CD4-positive, alpha-beta T cell treated with Interferon gamma for 1 hour (primary cell): Measurements from ENCODE around the gene SIVA1.

ENCODE experiments used
- DNase-seq: peaks from one replicate; pipeline ENCODE4 v3.0.0-alpha.2; 2020

The SIVA1 gene

DNA sequence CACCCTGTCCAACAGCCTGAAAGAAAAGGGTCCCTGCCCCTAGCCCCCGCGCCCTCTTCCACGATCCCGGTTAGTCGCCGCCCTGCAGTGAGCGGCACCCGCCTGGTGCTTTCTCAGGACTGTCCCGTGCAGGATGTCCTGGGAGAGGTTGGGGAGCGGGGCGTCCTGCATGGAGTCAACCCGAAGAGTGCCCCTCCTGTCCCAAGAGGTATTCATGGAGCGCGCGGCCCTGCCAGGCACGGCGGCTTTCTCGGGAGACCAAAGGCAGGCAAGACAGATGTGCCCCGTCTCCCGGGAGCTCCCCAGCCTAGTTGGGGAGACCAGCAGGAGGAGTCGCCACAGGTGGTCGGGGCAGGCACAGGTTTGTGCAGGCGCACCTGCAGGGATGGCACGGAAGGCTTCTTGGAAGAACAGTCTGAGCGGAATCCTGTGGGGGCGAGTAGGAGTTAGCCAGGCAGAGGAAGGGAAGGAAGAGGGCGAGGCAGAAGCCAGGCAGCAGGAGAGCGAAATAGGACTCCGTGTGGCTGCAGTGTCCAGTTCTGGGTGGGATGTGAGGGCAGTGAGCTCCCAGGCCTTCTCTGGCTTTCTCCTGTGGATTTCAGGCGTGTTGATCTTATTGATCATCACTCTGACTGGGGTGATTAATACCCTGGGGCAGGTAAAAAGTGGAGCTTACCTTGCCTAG is 723 bp downstream of the SIVA1 start:
- no peak for DNase-seq

DNA sequence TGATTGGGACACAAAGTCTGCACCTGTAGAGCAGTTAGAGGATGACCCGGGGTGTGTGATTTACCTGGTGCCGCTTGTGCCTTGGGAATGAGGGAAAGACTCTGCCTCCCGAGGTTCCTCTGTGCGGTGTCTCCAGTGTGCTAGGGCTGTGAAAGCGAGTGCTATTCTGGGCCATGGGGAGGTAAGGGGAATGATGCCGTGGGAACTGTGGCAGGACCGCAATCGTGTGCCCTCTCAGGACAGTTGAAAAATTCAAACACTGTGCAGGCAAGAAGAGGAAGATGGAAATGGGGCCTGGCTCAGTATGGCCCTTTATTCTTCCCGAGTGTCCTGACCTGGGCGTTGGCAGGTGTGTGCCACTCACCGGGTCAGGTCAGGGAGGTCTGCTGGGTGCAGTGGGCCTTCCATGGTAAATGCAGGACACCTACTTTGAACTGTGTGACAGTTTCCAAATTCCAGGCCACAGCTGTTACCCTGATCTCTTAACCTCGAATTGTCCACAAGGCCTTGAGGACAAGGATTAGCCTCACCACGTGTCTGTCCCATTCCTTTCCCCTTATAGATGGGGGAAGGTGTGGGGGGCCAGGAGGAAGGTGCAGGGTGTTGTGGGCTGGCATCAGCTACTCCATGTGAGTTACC is 1.4 kb downstream of the SIVA1 start:
- DNase-seq, result no peak

DNA sequence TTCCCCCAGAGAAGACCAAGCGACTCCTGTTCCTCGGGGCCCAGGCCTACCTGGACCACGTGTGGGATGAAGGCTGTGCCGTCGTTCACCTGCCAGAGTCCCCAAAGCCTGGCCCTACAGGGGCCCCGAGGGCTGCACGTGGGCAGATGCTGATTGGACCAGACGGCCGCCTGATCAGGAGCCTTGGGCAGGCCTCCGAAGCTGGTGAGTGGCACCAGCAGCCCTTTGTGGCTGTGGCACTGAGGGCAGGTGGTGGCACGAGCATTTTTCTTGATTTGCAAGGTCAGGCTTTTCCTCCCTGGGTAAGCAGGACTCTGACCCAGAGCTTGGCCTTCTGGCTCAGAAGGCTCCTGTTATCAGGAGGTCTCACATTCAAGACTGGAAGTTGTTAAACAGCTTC is 2.7 kb downstream of the SIVA1 start:
- no peak for DNase-seq

DNA sequence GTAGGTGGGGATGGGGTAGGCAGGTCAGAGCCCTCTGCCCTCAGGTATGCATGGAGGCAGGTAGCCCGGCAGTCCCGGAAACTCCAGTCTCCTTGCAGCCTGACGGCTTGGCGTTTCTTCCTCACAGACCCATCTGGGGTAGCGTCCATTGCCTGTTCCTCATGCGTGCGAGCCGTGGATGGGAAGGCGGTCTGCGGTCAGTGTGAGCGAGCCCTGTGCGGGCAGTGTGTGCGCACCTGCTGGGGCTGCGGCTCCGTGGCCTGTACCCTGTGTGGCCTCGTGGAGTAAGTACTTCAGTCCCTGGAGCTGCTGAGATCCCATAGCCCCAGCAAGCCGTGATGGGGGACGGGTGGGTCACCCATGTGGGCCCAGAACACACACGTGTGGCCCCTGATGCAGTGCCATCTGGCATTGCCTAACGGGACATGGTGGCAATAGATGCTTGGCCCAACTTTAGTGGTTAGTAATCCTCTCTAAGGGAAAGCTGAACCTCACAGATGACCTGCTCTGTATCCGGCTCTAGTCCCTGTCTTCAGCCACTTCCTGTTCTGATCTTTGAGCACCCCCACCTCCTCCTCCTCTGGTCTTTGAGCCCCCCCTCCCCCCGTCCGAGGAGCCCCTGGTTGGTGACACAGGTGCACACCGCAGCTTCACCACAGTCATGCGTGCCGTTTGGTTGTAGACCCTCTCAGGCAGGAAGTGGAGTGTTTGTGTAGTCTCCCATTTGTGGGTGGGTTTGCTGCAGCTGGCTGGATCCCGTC is 3.7 kb downstream of the SIVA1 start:
- DNase-seq, result no peak

DNA sequence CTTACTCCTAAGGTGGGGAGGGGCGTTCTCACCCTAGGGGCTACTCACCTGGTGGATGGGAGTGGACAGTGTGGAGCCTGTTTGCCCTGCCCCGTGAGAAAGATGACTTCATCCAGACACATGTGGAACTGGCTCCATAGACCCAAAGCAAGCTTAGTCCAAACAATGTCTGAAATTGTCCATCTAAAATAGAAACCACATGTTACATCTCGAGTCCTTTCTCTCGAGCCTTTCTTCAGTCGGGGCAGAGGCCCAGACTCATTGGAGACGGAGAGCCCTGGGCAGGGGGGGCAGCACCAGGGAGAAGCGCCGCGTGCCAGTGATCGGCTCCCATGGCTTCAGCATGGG is 4.3 kb downstream of the SIVA1 start:
- no peak for DNase-seq

DNA sequence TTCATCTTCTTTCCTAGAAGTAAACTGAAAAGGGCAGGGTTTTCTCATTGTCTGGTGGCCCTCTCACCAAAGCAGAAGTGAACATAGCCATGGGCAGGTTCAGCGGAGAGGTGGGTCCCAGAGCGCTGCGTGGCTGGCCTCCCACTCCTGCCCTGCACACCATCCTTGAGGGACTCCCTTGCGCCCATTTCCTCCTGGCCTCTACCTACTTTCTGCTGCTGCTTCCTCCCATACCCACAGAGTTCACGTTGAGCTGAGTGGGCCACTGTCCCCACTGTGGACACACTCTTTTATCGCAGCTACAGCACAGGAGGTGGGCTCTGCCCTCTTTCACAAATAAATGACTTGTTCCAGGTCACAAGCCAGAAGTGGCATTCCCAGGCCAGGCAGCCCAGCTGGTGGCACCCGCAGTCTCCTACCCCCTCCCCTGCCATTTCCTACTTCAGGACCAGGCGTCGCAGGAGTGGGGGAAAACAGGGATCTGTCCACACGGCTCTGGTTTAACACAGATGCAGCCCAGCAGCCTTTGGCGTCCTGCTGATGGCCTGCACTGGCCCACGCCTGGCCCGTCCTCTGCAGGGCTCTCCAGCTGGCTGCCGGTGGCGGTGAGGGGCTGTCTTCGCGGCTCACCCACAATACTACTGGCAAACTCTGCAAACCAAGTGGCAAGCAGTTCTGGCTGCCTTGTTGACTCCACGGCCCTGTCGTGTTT is 4.9 kb downstream of the SIVA1 start:
- no peak for DNase-seq

DNA sequence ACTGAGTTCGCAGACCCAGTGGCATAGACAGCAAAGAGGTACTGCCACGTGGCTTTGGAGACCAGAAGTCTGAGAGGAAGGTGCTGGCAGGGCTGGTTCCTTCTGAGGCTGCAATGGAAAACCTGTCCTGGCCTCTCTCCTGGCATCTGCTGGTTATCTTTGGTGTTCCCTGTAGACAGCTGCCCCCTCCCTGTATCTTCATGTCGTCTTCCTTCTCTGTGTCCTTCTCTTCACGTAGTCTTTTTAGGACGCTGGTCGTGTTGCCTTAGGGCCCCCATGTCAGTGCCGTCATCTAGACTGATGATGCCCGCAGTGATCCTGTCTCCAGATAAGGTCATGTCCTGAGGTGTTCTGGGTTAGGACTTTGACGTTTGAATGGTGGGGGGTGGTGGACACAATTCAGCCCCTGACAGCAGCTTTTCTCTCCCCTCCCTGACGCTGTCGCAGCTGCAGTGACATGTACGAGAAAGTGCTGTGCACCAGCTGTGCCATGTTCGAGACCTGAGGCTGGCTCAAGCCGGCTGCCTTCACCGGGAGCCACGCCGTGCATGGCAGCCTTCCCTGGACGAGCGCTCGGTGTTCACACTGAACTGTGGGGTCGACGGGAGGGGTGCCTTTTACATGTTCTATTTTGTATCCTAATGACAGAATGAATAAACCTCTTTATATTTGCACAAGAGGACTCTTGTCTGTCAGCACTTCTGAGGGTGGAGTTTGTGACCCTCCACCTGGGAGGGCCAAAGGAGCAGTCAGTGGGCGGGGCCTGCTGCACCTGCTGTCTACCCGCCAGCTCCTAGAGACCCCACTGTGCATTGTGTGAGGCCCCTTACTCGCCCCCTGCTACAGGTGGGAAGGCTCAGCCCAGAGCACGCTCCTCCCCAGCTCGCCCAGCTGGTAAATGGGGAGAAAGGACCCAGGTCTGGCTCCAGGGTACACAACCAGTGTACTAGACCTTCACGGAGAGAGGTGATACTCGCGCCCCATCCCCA is 6.3 kb downstream of the SIVA1 start:
- no peak for DNase-seq

DNA sequence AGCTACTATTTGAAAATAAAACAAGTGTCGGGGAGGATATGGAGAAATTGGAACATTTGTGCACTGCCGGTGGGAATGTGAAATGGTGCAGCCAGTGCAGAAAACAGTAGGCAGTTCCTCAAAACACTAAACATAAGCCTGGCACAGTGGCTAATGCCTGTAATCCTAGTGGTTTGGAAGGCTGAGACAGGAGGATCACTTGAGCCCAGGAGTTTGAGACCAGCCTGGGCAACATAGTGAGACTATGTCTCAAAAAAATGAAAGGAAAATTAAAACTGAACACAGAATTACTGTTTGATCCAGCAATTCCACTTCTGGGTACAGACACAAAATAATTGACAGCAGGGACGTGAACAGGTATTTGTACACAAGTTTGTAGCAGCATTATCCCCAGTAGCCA is 12.6 kb downstream of the SIVA1 start:
- DNase-seq, result no peak

DNA sequence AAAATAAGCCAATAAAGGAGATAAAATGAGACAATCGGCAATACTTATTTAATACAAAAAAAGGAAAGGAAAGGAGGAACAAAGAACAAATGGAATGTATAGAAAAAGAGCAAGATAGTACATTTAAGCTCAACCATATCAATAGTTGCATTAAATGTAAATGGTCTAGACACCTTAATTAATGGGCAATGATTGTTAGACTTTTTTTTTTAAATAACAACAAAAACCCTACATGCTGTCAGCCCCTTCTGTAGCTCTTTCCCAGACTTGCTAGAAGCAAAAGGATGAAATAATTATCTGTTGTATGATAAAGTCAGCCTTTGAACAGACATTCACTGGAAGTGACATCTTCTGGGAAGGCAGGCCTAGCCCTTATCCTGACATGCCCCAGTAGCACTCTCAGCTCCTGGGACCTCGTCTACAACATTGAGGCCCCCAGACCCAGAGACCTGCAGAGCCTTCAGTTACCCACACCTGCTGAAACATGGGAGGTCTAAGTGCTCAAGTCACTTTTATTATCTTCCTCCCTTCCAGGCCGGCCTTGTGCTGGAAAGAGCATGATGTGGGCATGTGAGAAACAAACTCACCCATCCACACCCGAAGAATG is 13.4 kb downstream of the SIVA1 start:
- no peak for DNase-seq

DNA sequence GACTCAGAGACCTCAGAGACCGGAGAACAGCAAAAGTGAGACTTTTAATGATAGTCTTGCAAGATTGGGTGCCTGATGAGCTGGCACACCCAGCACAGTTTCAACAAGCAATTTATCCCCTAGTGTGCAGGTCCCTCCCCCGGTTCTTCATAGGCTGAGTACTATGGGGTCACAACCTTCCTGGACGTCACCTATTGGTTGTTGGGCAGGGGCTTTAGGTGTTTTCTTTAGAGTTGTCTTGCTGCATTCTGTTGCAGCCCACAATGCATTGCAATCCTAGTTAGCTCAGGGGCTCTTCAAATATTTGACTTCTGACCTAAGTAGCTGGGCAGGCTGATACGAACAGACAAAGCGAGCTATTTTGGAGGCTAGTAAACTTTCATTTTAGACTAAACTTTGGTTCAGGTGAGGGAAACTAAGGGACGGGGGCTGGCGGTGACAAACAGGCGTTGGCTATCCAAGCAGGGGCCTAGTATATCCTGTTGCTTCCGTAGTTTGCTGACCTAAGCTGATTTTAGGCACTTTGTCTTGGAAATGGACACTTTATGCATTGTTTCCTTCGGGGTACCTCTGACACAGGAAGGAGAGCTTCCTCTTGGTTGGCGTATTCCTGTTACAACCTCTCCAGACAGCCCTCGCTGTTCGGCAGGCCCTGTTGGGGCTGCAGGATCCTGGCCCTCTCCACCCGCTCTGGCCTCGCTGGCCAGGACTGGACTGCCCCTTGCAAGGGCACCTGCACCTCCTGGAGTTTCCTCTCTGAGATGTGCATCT is 14.1 kb downstream of the SIVA1 start:
- no peak for DNase-seq

DNA sequence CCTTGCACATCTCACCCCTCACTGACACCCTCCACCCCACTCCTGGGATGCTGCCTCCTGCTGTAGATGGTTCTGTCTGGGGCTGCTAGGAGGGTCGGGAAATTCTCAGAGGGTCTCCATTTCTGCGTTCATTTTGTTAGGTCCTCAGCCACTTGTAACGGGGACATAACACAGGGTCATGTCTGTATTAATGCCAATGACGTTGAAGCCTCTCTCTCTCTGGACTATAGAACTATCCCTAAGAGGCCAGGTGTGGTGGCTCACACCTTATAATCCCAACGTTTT is 14.6 kb downstream of the SIVA1 start:
- no peak for DNase-seq

DNA sequence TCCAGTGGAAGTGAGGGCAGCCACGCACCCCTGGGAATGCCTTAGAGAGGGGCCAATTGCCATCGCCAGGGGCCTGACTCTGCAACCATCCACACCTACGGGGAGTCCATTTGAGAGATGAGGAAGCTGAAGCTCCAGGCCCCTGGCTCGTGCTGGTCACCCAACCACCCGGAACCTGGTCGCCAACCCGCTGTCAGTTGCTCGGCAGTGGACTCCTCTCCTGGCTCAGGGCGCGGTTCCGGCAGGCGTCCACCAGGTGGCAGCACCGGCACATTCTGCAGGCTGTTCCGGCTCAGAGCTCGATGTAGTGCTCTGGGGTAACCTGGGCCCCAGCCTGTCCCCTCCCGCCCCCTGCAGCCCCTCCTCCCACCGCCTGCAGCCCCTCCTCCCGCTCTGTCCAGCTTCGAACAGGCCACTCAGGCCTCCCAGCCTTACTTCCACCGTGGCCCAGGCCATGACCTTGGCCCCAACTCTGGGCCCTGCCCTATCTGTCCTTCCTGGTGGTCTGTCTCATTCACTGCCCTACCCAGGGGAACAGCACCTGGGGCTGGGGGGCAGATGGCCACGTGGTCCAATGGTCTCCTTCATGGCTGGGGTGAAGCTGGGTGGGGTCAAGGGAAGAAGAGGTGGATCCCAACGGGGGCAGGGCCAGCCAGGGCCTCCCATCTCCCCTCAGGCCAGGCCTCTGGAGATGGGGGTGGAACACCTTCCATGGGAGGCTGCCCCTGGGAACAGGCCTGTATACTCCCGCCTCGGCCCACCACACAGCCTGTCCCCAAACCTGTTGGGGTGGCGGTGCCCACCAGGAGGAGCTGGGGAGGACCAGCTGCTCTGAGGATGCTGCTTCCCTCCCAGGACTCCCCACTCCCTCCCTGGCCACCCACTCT is 15.7 kb downstream of the SIVA1 start:
- DNase-seq, result peak; percentile 86

DNA sequence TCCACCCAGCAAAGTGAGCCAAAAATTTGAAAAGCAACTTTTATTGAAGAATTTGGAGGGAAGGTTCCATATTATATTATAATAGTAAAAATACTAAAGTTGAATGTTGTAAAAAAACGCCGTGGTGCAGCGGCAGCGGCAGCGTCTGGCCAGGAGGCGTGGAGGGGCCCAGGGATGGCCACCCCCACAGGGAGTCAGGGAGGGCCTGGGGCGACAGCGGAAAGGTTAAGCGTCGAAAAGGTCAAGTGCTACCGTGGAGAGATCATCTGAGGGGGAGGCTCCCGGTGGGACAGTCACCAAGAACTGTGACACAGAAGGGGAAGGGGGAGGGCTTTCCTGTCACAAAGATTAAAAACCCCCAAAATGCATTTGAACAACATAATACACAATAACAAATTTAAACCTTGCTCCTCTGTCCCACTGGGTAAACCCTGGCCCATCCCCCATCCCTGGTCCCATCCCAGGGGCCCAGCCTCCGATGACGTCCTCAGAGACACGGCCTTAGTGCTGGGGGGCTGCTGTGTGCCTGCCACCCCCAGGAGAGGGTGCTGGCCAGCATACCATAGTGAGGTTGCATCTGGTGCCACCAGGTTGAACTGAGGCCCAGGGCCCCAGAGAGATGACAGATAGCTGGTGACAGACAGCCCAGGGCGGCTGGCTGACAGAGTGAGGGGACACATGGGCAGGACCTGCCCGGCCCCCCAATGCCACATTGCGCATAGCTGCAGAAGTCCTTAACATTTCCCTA is 16.6 kb downstream of the SIVA1 start:
- no peak for DNase-seq

DNA sequence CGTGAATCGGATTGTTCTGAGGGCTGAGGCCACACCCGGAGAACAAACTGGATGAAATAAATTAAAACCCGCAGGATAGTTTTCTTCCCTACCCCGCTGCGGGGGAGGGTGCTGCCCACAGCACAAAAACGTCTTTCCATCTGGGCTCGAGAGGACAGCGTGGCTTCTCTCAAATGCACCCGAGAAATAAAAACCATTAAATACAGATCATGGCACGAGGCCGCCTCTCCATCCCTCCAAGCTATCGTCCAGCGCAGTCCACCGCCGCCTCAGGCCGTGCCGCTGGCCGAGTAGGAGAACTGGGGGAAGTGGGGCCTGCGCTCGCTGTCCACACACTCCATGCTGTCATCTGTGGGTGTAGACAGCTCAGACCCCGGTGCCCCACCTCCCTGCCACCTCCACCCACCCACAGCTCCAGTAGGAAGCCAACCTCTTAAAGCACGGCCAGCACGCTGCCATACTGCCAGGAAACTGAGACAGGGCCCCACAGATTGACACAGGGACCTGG is 17.2 kb downstream of the SIVA1 start:
- DNase-seq, result no peak

DNA sequence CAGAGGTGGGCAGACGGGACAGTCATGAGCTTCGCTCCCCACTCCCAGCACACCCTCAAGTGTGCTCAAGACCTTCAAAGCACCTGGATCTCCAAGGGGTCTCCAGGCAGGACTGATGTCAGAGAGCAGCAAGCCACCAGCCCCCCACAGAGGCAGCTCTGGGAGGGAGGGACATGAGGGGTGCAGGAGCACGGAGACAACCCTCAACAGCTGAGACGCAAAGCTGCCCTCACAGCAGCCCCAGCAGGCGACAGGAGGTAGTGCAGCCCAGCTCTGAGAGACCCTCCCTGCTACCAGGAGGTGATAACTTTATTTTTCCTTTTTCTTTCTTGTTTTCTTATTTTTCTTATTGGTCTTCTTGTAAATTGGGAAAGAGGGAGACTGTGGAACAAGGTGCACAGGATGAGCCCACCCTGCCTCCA is 17.9 kb downstream of the SIVA1 start:
- DNase-seq, result no peak

DNA sequence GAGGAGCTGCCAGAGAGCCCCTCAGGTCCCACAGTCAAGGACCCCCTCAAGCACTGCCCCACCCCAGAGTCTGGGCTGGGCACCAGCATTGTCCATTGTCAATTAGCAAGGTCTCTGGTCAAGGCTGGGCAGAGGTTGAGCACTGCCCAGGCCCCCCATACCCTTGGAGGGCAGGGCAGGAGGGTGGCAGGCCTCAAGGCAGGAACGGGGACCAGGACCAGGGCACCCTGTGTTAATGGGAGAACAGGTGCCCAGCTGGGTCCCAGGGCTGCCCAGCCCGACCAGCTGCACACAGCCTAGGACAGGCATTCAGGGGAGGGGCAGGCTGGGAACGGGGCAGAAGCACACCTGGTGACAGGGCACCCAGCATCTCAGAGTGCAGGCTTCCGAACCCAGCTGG is 18.4 kb downstream of the SIVA1 start:
- DNase-seq, result no peak

DNA sequence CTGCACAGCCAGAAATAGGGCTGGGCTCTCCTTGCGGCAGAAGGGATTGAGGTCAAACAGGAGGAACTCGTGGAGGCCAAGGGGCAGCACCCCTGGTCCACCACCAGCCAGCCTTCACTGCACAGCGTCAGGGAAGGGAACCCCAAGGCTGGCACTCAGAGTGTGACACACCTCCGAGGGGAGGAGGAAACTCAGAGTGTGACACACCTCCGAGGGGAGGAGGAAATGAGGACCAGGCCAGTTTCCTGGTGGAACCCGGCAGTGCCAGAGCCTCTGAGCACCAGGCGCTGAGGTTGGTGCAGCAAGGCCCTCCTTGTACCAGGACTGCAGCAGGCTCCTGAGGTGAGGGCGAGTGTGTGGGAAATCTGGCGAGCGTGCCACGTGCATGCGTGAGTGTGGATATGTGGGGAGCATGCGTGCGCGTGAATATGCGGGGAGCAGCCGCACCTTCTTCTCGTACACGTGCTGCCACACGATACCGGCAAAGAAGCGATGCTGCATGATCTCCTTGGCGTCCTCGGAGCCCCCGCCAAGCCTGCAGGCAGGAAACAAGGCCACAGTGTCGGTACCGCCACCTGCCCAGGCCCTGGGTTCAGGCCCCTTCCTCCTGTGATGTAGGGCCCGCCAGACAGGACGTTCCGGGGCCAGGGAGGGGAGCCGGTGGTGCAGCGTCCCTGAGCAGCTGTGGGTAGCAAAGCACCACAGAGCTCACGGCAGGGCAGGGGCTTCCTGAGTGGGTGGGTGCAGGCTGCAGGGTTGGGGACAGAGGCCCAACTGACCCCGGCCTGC is 19.2 kb downstream of the SIVA1 start:
- no peak for DNase-seq

DNA sequence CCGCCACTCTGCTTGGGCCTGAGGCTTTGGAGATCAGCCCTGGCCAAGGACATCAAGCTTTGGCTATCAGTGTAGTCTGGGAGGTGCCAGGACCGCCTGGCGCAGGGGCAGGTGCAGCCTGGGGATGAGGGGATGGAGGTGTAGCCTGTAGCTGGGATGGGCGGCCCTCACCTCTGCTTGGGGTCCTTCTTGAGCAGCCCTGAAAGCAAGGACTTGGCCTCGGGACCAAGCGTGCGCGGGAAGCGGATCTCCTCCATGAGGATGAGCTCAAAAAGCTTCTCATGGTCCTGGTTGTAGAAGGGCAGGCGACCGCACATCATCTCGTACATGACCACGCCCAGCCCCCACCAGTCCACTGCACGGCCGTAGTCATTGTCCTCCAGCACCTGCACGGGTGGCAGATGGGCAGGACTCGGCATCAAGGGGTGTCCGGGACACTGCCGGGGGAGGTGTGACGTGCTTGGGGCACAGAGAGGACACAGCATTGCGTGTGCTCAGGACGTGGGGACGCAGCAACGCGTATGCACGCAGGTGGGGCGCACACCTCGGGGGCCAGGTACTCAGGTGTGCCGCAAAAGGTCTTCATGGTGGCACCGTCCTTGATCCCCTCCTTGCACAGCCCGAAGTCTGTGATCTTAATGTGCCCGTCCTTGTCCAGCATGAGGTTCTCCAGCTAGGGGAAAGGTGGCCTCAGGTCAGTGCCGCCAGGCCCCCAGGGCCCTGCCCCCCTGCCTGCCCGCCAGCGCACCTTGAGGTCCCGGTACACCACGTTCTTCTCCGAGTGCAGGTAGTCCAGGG is 20.0 kb downstream of the SIVA1 start:
- no peak for DNase-seq
